HEK293 (cell line): ENCODE measurements around the gene SRF.

Experiments used
- BCL11A ChIP-seq: fragments of 450-650 bp; formaldehyde crosslinking; IDR thresholded peaks from 2 replicates; pipeline ENCODE4 v1.5.1; 2016; ENCODE audit warnings: low read depth, missing biosample characterization, missing genetic modification characterization
- BCL11B ChIP-seq: fragments of 450-650 bp; formaldehyde crosslinking; IDR thresholded peaks from 2 replicates; pipeline ENCODE4 v1.5.1; 2016; ENCODE audit warnings: low read depth, missing biosample characterization, missing genetic modification characterization
- KLF10 ChIP-seq: fragments of 450-650 bp; IDR thresholded peaks from 2 replicates; pipeline ENCODE4 v1.5.1; 2018; ENCODE audit warnings: missing biosample characterization, mild to moderate bottlenecking, missing genetic modification characterization
- PRDM10 ChIP-seq: fragments of 450-650 bp; formaldehyde crosslinking; IDR thresholded peaks from 2 replicates; pipeline ENCODE4 v1.5.1; 2016; ENCODE audit warnings: missing biosample characterization, missing genetic modification characterization
- PRDM4 ChIP-seq: fragments of 450-650 bp; formaldehyde crosslinking; IDR thresholded peaks from 2 replicates; pipeline ENCODE4 v1.5.1; 2017; ENCODE audit warnings: missing biosample characterization, missing genetic modification characterization
- WT1 ChIP-seq: fragments of 450-650 bp; formaldehyde crosslinking; IDR thresholded peaks from 2 replicates; pipeline ENCODE4 v1.5.1; 2016; ENCODE audit warnings: missing biosample characterization, missing genetic modification characterization
- ZBTB10 ChIP-seq: fragments of 450-650 bp; formaldehyde crosslinking; IDR thresholded peaks from 2 replicates; pipeline ENCODE4 v1.5.1; 2016; ENCODE audit warnings: missing biosample characterization, missing genetic modification characterization
- ZFP37 ChIP-seq: fragments of 450-650 bp; formaldehyde crosslinking; IDR thresholded peaks from 2 replicates; pipeline ENCODE4 v1.5.1; 2016; ENCODE audit warnings: missing biosample characterization, missing genetic modification characterization
- ZIC2 ChIP-seq: fragments of 450-650 bp; formaldehyde crosslinking; IDR thresholded peaks from 2 replicates; pipeline ENCODE4 v1.5.1; 2016; ENCODE audit warnings: missing biosample characterization, missing genetic modification characterization
- ZNF132 ChIP-seq: fragments of 450-650 bp; formaldehyde crosslinking; IDR thresholded peaks from 2 replicates; pipeline ENCODE4 v1.5.1; 2017; ENCODE audit warnings: missing biosample characterization, missing genetic modification characterization, borderline replicate concordance
- ZNF2 ChIP-seq: fragments of 450-650 bp; formaldehyde crosslinking; IDR thresholded peaks from 2 replicates; pipeline ENCODE4 v1.5.1; 2016; ENCODE audit warnings: missing biosample characterization, missing genetic modification characterization
- ZNF280D ChIP-seq: fragments of 450-650 bp; formaldehyde crosslinking; IDR thresholded peaks from 2 replicates; pipeline ENCODE4 v1.5.1; 2016; ENCODE audit warnings: missing biosample characterization, missing genetic modification characterization
- ZNF335 ChIP-seq: fragments of 450-650 bp; formaldehyde crosslinking; conservative IDR thresholded peaks from 2 replicates; pipeline ENCODE4 v1.5.1; 2016; ENCODE audit warnings: missing biosample characterization, missing genetic modification characterization
- ZNF350 ChIP-seq: fragments of 450-650 bp; formaldehyde crosslinking; IDR thresholded peaks from 2 replicates; pipeline ENCODE4 v1.5.0; 2017; ENCODE audit warnings: missing biosample characterization, mild to moderate bottlenecking, missing genetic modification characterization
- ZNF391 ChIP-seq: fragments of 450-650 bp; formaldehyde crosslinking; IDR thresholded peaks from 2 replicates; pipeline ENCODE4 v1.5.1; 2016; ENCODE audit warnings: low read depth, missing biosample characterization, missing genetic modification characterization, borderline replicate concordance
- ZNF473 ChIP-seq: fragments of 450-650 bp; formaldehyde crosslinking; IDR thresholded peaks from 2 replicates; pipeline ENCODE4 v1.5.1; 2017; ENCODE audit warnings: missing biosample characterization, missing genetic modification characterization
- ZNF501 ChIP-seq: fragments of 450-650 bp; formaldehyde crosslinking; IDR thresholded peaks from 2 replicates; pipeline ENCODE4 v1.5.1; 2016; ENCODE audit warnings: missing biosample characterization, missing genetic modification characterization
- ZNF521 ChIP-seq: fragments of 450-650 bp; formaldehyde crosslinking; IDR thresholded peaks from 2 replicates; pipeline ENCODE4 v1.5.1; 2017; ENCODE audit warnings: missing biosample characterization, mild to moderate bottlenecking, missing genetic modification characterization
- ZNF560 ChIP-seq: fragments of 450-650 bp; formaldehyde crosslinking; IDR thresholded peaks from 2 replicates; pipeline ENCODE4 v1.5.1; 2017; ENCODE audit warnings: missing biosample characterization, missing genetic modification characterization, borderline replicate concordance
- ZNF664 ChIP-seq: fragments of 450-650 bp; formaldehyde crosslinking; IDR thresholded peaks from 2 replicates; pipeline ENCODE4 v1.5.1; 2016; ENCODE audit warnings: missing biosample characterization, missing genetic modification characterization
- ZNF791 ChIP-seq: fragments of 450-650 bp; formaldehyde crosslinking; IDR thresholded peaks from 2 replicates; pipeline ENCODE4 v1.5.1; 2016; ENCODE audit warnings: missing biosample characterization, missing genetic modification characterization
- TF ChIP-seq, protein P1 (sequence below): fragments of 450-650 bp; formaldehyde crosslinking; IDR thresholded peaks from 2 replicates; pipeline ENCODE4 v1.5.1; 2017; ENCODE audit warnings: missing biosample characterization, missing genetic modification characterization
- TF ChIP-seq, protein P2 (sequence below): fragments of 450-650 bp; formaldehyde crosslinking; IDR thresholded peaks from 2 replicates; pipeline ENCODE4 v1.5.1; 2016; ENCODE audit warnings: missing biosample characterization, missing genetic modification characterization
- TF ChIP-seq, protein P3 (sequence below): fragments of 450-650 bp; formaldehyde crosslinking; IDR thresholded peaks from 2 replicates; pipeline ENCODE4; 2016; ENCODE audit warnings: missing biosample characterization, missing genetic modification characterization

Gene SRF

DNA sequence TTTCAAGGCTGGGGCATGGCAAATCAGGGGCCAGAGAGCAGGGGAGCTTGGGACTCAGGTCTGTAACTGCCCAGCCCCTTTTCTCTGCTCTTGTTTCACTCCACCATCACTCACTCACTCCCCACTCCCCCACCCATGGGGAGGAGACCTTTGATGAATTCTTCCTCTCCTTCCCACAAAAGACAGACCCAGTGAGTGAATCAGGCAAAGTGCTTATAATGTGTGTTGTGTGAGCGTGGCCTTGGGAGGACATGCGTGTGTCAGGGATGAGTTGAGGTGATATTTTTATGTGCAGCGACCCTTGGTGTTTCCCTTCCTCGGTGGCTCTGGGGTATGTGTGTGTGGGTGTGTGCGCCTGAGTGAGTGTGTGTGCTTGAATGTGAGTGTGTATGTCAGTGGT lies 9.9 kb downstream of the SRF start (continued):
- no peak for TF ChIP-seq ZBTB10 (tag by site-specific recombination)
- peak; percentile 61; the same call in 1 of the 2 replicates for TF ChIP-seq PRDM10 (tag by site-specific recombination)
- TF ChIP-seq ZNF560 (tag by site-specific recombination) = no peak
- TF ChIP-seq ZNF473 = no peak
- no peak for TF ChIP-seq ZNF664 (tag by site-specific recombination)
- no peak for TF ChIP-seq ZNF132
- TF ChIP-seq BCL11A (tag by site-specific recombination) = no peak
- TF ChIP-seq ZNF521 = no peak
- no peak for TF ChIP-seq BCL11B (tag by site-specific recombination)
- no peak for TF ChIP-seq ZNF2 (tag by site-specific recombination)
- TF ChIP-seq, protein P1, sequence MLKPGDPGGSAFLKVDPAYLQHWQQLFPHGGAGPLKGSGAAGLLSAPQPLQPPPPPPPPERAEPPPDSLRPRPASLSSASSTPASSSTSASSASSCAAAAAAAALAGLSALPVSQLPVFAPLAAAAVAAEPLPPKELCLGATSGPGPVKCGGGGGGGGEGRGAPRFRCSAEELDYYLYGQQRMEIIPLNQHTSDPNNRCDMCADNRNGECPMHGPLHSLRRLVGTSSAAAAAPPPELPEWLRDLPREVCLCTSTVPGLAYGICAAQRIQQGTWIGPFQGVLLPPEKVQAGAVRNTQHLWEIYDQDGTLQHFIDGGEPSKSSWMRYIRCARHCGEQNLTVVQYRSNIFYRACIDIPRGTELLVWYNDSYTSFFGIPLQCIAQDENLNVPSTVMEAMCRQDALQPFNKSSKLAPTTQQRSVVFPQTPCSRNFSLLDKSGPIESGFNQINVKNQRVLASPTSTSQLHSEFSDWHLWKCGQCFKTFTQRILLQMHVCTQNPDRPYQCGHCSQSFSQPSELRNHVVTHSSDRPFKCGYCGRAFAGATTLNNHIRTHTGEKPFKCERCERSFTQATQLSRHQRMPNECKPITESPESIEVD (tag by site-specific recombination) = no peak
- no peak for TF ChIP-seq ZNF335 (tag by site-specific recombination)
- no peak for TF ChIP-seq ZIC2 (tag by site-specific recombination)
- no peak for TF ChIP-seq ZNF350 (tag by site-specific recombination)
- TF ChIP-seq PRDM4 (tag by site-specific recombination) = 0 out of 2 replicates have a peak, but pooled peaks have one; percentile 45
- TF ChIP-seq, protein P2, sequence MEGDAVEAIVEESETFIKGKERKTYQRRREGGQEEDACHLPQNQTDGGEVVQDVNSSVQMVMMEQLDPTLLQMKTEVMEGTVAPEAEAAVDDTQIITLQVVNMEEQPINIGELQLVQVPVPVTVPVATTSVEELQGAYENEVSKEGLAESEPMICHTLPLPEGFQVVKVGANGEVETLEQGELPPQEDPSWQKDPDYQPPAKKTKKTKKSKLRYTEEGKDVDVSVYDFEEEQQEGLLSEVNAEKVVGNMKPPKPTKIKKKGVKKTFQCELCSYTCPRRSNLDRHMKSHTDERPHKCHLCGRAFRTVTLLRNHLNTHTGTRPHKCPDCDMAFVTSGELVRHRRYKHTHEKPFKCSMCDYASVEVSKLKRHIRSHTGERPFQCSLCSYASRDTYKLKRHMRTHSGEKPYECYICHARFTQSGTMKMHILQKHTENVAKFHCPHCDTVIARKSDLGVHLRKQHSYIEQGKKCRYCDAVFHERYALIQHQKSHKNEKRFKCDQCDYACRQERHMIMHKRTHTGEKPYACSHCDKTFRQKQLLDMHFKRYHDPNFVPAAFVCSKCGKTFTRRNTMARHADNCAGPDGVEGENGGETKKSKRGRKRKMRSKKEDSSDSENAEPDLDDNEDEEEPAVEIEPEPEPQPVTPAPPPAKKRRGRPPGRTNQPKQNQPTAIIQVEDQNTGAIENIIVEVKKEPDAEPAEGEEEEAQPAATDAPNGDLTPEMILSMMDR = no peak
- no peak for TF ChIP-seq ZNF501 (tag by site-specific recombination)
- no peak for TF ChIP-seq ZNF791 (tag by site-specific recombination)
- 0 out of 2 replicates have a peak, but pooled peaks have one; percentile 42 for TF ChIP-seq ZNF391 (tag by site-specific recombination)
- TF ChIP-seq WT1 (tag by site-specific recombination) = no peak
- TF ChIP-seq ZFP37 (tag by site-specific recombination) = no peak
- no peak for TF ChIP-seq KLF10
- TF ChIP-seq, protein P3, sequence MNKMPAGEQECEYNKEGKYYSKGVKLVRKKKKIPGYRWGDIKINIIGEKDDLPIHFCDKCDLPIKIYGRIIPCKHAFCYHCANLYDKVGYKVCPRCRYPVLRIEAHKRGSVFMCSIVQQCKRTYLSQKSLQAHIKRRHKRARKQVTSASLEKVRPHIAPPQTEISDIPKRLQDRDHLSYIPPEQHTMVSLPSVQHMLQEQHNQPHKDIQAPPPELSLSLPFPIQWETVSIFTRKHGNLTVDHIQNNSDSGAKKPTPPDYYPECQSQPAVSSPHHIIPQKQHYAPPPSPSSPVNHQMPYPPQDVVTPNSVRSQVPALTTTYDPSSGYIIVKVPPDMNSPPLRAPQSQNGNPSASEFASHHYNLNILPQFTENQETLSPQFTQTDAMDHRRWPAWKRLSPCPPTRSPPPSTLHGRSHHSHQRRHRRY = no peak
- TF ChIP-seq ZNF280D = no peak
